Suprapubic skin (tissue), 3 donors: ENCODE results near the gene WFDC10B.

Experiments used
- CTCF ChIP-seq, 2 donors: fragments of 200-600 bp in 1 of 2; fragments of 450-650 bp in 1 of 2; sonication (generic) in 1 of 2; IDR thresholded peaks; one replicate each; pipeline ENCODE4 v1.5.1; 2016 to 2019; ENCODE audit warnings: antibody characterized with exemption in 2 of 2, mild to moderate bottlenecking in 1 of 2, moderate library complexity in 1 of 2
- POLR2AphosphoS5 ChIP-seq, 3 donors: sonication (generic); formaldehyde crosslinking; IDR thresholded peaks; one replicate each; pipeline ENCODE4 v1.6.1; 2017; ENCODE audit warnings: antibody characterized with exemption in 3 of 3

- TF ChIP-seq CTCF (IDR thresholded peaks at IDR 0.05), result no peak
- TF ChIP-seq POLR2AphosphoS5 (IDR thresholded peaks at IDR 0.05), result no peak
Observed at GRCh38 chr20:45742596-45742995, 37.8 kb upstream of the WFDC10B start.
